Liver (tissue), 9 donors: ENCODE measurements around the gene SASH1. TPM values are rescaled to one million over a fixed set of nuclear protein-coding genes. Genes with fewer than 3 reads are reported as not detected.

Experiments
- DNase-seq: peaks from one replicate; pipeline ENCODE4 v3.0.0-alpha.2; 2017; ENCODE audit warnings: low spot score
- H3K27ac ChIP-seq, 2 donors: one replicate each; pipeline ENCODE4 v1.7.0; 2013; ENCODE audit warnings: inconsistent platforms in 2 of 2, low read length in 2 of 2, control low read depth in 1 of 2, low read depth in 1 of 2, mild to moderate bottlenecking in 1 of 2
- H3K27me3 ChIP-seq, 4 donors: one replicate each; pipeline versions ENCODE4 v1.6.1 to v1.7.0; 2013; ENCODE audit warnings: low read length in 3 of 4, inconsistent platforms in 1 of 4, mild to moderate bottlenecking in 1 of 4, moderate library complexity in 1 of 4; ENCODE audit not compliant: control insufficient read depth in 4 of 4, insufficient read depth in 4 of 4
- H3K36me3 ChIP-seq, 4 donors: one replicate each; pipeline versions ENCODE4 v1.6.1 to v1.7.0; 2013; ENCODE audit warnings: low read length in 3 of 4, mild to moderate bottlenecking in 3 of 4, low read depth in 1 of 4, moderate library complexity in 1 of 4; ENCODE audit not compliant: control insufficient read depth in 4 of 4, insufficient read depth in 3 of 4
- H3K4me1 ChIP-seq, 4 donors: one replicate each; pipeline versions ENCODE4 v1.6.1 to v1.7.0; 2013; ENCODE audit warnings: low read length in 3 of 4, mild to moderate bottlenecking in 3 of 4, moderate library complexity in 1 of 4; ENCODE audit not compliant: control insufficient read depth in 4 of 4, insufficient read depth in 4 of 4
- H3K4me3 ChIP-seq, 3 donors: one replicate each; pipeline versions ENCODE4 v1.6.1 to v1.7.0; 2013; ENCODE audit warnings: low read length in 3 of 3, control low read depth in 1 of 3, low read depth in 1 of 3, mild to moderate bottlenecking in 1 of 3
- H3K9ac ChIP-seq, 2 donors: one replicate each; pipeline ENCODE4 v1.7.0; 2013; ENCODE audit warnings: low read length in 2 of 2, mild to moderate bottlenecking in 2 of 2, moderate library complexity in 2 of 2, control low read depth in 1 of 2, low read depth in 1 of 2
- H3K9me3 ChIP-seq, 4 donors: one replicate each; pipeline versions ENCODE4 v1.6.1 to v1.7.0; 2013; ENCODE audit warnings: low read length in 3 of 4; ENCODE audit not compliant: control insufficient read depth in 4 of 4
- EGR1 ChIP-seq, 2 donors: IDR thresholded peaks; 2 replicates each; pipeline ENCODE4 v1.6.1; 2016 to 2018; ENCODE audit warnings: antibody characterized with exemption in 2 of 2, low read depth in 2 of 2
- FOXA1 ChIP-seq: IDR thresholded peaks from 2 replicates; pipeline ENCODE4 v1.6.1; 2016; ENCODE audit warnings: antibody characterized with exemption
- FOXA2 ChIP-seq: IDR thresholded peaks from 2 replicates; pipeline ENCODE4 v1.6.1; 2016; ENCODE audit warnings: antibody characterized with exemption
- GABPA ChIP-seq, 2 donors: IDR thresholded peaks in 1 of 2; conservative IDR thresholded peaks in 1 of 2; 2 replicates each; pipeline ENCODE4 v1.6.1; 2016; ENCODE audit warnings: antibody characterized with exemption in 2 of 2, mild to moderate bottlenecking in 1 of 2, moderate library complexity in 1 of 2
- HNF4A ChIP-seq, 2 donors: conservative IDR thresholded peaks; 2 replicates each; pipeline ENCODE4 v1.6.1; 2016; ENCODE audit warnings: antibody characterized with exemption in 2 of 2, mild to moderate bottlenecking in 2 of 2
- HNF4G ChIP-seq: IDR thresholded peaks from 2 replicates; pipeline ENCODE4 v1.6.1; 2016; ENCODE audit warnings: antibody characterized with exemption
- JUND ChIP-seq, 2 donors: IDR thresholded peaks; 2 replicates each; pipeline ENCODE4 v1.6.1; 2016; ENCODE audit warnings: antibody characterized with exemption in 2 of 2
- NR2F2 ChIP-seq: IDR thresholded peaks from 2 replicates; pipeline ENCODE4 v1.6.1; 2016; ENCODE audit warnings: antibody characterized with exemption
- RAD21 ChIP-seq, 2 donors: IDR thresholded peaks; 2 replicates each; pipeline ENCODE4 v1.6.1; 2016; ENCODE audit warnings: antibody characterized with exemption in 2 of 2, mild to moderate bottlenecking in 2 of 2
- RXRA ChIP-seq, 2 donors: IDR thresholded peaks; 2 replicates each; pipeline ENCODE4 v1.6.1; 2017 to 2018; ENCODE audit warnings: antibody characterized with exemption in 2 of 2, mild to moderate bottlenecking in 1 of 2
- SP1 ChIP-seq: IDR thresholded peaks from 2 replicates; pipeline ENCODE4 v1.6.1; 2018; ENCODE audit warnings: antibody characterized with exemption, mild to moderate bottlenecking
- TAF1 ChIP-seq: conservative IDR thresholded peaks from 2 replicates; pipeline ENCODE4 v1.6.1; 2016; ENCODE audit warnings: antibody characterized with exemption, mild to moderate bottlenecking
- YY1 ChIP-seq: IDR thresholded peaks from 2 replicates; pipeline ENCODE4 v1.6.1; 2016; ENCODE audit warnings: antibody characterized with exemption, mild to moderate bottlenecking
- WGBS: extraction: QIAGEN DNeasy Blood & Tissue Kit; methylation state at CpG from one replicate; pipeline ENCODE4 v1.1.7; 2013; 5-methylcytosine and 5-hydroxymethylcytosine counted together
- polyA plus RNA-seq, 2 donors: library from polyadenylated mRNA; stranded (reverse) in 1 of 2; unstranded in 1 of 2; fragments of 200-250 nt in 1 of 2; fragments of >200 nt in 1 of 2; fragmentation: Nextera tagmentation in 1 of 2; extraction: Ambion mirVana in 1 of 2; gene quantifications; one replicate each; pipeline versions ENCODE4 v1.2.1 to v1.2.3, GENCODE V29; 2013 to 2015
- total RNA-seq, 2 donors: library from RNA; depleted of rRNA; stranded (reverse); fragments of >200 nt; gene quantifications; one replicate each; pipeline ENCODE4 v1.2.3, GENCODE V29; 2014
- TF ChIP-seq, protein P1 (sequence below): IDR thresholded peaks from 2 replicates; pipeline ENCODE4 v1.6.1; 2016; ENCODE audit warnings: antibody characterized with exemption
- TF ChIP-seq, protein P2 (sequence below): IDR thresholded peaks from 2 replicates; pipeline ENCODE4 v1.6.1; 2016; ENCODE audit warnings: antibody characterized with exemption, mild to moderate bottlenecking
- TF ChIP-seq, protein P3 (sequence below): IDR thresholded peaks from 2 replicates; pipeline ENCODE4 v1.6.1; 2016; ENCODE audit warnings: antibody characterized with exemption
- TF ChIP-seq, protein P4 (sequence below): fragments of 150-350 bp; IDR thresholded peaks from 2 replicates; pipeline ENCODE4 v1.5.1; 2017; ENCODE audit warnings: improper control_type of control experiment, low read depth, low read length; ENCODE audit not compliant: missing input control
- TF ChIP-seq, protein P5 (sequence below): IDR thresholded peaks from 2 replicates; pipeline ENCODE4 v1.6.1; 2016; ENCODE audit warnings: antibody characterized with exemption
- donor health status: healthy.
- donor health status: healthy.
- donor health status: healthy.
- donor health status: healthy.
- donor health status: healthy.

SASH1 gene
- total and polyA plus RNA-seq, 4 donors, result 3.5 to 16.4 (median 7.6) TPM

DNA sequence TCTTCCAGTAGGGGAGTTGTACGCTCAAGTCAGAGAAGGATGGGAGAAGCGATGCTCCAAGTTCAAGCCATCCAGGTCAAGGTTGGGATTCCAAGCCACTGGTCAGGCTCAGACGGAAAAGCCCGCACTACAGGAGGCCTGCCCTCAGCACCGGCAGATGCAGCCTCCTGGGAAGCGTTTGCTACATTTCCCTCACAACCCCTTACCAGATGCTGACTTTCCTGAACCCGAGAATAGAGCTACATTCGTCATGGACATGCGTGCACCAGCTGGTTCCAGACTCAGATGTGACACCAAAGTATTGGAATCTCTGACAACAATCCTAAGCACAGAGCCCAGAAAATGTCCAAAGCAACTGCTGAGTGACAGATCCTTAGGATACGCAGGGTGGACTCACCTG is 174.8 kb downstream of the SASH1 start:
- no peaks in the 10 kb centered on the region for H3K9me3 ChIP-seq
- no peak for DNase-seq
- no peaks in the 10 kb centered on the region for H3K4me1 ChIP-seq
- H3K9ac ChIP-seq, result no peak overlapping the region
- 95% methylated on average over 10 of the region's 10 CpGs for WGBS
- H3K27ac ChIP-seq, result no peak overlapping the region
- no peaks in the 10 kb centered on the region for H3K27me3 ChIP-seq
- H3K4me3 ChIP-seq, result no peak overlapping the region
- TF ChIP-seq, protein P1, sequence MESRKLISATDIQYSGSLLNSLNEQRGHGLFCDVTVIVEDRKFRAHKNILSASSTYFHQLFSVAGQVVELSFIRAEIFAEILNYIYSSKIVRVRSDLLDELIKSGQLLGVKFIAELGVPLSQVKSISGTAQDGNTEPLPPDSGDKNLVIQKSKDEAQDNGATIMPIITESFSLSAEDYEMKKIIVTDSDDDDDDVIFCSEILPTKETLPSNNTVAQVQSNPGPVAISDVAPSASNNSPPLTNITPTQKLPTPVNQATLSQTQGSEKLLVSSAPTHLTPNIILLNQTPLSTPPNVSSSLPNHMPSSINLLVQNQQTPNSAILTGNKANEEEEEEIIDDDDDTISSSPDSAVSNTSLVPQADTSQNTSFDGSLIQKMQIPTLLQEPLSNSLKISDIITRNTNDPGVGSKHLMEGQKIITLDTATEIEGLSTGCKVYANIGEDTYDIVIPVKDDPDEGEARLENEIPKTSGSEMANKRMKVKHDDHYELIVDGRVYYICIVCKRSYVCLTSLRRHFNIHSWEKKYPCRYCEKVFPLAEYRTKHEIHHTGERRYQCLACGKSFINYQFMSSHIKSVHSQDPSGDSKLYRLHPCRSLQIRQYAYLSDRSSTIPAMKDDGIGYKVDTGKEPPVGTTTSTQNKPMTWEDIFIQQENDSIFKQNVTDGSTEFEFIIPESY, result no peak
- TF ChIP-seq, protein P2, sequence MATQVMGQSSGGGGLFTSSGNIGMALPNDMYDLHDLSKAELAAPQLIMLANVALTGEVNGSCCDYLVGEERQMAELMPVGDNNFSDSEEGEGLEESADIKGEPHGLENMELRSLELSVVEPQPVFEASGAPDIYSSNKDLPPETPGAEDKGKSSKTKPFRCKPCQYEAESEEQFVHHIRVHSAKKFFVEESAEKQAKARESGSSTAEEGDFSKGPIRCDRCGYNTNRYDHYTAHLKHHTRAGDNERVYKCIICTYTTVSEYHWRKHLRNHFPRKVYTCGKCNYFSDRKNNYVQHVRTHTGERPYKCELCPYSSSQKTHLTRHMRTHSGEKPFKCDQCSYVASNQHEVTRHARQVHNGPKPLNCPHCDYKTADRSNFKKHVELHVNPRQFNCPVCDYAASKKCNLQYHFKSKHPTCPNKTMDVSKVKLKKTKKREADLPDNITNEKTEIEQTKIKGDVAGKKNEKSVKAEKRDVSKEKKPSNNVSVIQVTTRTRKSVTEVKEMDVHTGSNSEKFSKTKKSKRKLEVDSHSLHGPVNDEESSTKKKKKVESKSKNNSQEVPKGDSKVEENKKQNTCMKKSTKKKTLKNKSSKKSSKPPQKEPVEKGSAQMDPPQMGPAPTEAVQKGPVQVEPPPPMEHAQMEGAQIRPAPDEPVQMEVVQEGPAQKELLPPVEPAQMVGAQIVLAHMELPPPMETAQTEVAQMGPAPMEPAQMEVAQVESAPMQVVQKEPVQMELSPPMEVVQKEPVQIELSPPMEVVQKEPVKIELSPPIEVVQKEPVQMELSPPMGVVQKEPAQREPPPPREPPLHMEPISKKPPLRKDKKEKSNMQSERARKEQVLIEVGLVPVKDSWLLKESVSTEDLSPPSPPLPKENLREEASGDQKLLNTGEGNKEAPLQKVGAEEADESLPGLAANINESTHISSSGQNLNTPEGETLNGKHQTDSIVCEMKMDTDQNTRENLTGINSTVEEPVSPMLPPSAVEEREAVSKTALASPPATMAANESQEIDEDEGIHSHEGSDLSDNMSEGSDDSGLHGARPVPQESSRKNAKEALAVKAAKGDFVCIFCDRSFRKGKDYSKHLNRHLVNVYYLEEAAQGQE, result no peak
- no peak for TF ChIP-seq FOXA1
- TF ChIP-seq RAD21 (IDR thresholded peaks at IDR 0.05), result no peak
- TF ChIP-seq, protein P3, sequence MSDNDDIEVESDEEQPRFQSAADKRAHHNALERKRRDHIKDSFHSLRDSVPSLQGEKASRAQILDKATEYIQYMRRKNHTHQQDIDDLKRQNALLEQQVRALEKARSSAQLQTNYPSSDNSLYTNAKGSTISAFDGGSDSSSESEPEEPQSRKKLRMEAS, result no peak
- no peak for TF ChIP-seq RXRA (IDR thresholded peaks at IDR 0.05)
- TF ChIP-seq FOXA2, result no peak
- no peak for TF ChIP-seq HNF4A (conservative IDR thresholded peaks at IDR 0.05)
- TF ChIP-seq EGR1 (IDR thresholded peaks at IDR 0.05; ENCODE audit: low read depth in 2 of 2), result no peak
- TF ChIP-seq TAF1, result no peak
- no peak for TF ChIP-seq NR2F2
- TF ChIP-seq, protein P4, sequence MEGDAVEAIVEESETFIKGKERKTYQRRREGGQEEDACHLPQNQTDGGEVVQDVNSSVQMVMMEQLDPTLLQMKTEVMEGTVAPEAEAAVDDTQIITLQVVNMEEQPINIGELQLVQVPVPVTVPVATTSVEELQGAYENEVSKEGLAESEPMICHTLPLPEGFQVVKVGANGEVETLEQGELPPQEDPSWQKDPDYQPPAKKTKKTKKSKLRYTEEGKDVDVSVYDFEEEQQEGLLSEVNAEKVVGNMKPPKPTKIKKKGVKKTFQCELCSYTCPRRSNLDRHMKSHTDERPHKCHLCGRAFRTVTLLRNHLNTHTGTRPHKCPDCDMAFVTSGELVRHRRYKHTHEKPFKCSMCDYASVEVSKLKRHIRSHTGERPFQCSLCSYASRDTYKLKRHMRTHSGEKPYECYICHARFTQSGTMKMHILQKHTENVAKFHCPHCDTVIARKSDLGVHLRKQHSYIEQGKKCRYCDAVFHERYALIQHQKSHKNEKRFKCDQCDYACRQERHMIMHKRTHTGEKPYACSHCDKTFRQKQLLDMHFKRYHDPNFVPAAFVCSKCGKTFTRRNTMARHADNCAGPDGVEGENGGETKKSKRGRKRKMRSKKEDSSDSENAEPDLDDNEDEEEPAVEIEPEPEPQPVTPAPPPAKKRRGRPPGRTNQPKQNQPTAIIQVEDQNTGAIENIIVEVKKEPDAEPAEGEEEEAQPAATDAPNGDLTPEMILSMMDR, result no peak
- TF ChIP-seq YY1, result no peak
- no peak for TF ChIP-seq GABPA (IDR thresholded peaks at IDR 0.05 in 1 of 2, conservative IDR thresholded peaks at IDR 0.05 in 1 of 2)
- TF ChIP-seq SP1, result no peak
- TF ChIP-seq, protein P5, sequence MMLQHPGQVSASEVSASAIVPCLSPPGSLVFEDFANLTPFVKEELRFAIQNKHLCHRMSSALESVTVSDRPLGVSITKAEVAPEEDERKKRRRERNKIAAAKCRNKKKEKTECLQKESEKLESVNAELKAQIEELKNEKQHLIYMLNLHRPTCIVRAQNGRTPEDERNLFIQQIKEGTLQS, result no peak
- no peak for TF ChIP-seq HNF4G
- no peak for TF ChIP-seq JUND (IDR thresholded peaks at IDR 0.05)
- H3K36me3 ChIP-seq, result peaks cover 2 to 20% (median 11%) of the 10 kb centered on the region in 4 donors
